Caco-2 (cell line): ENCODE data around the gene ILDR2. TPM values are rescaled to one million over a fixed set of nuclear protein-coding genes. Genes with fewer than 3 reads are reported as not detected.

Experiments
- BruUV-seq: library from RNA; stranded (reverse); fragments of 400-500 nt; replicated peaks from 2 replicates; lab custom pipeline; 2021; lab: Mats Ljungman, UMichigan
- CTCF ChIA-PET: fragments of 300-600 bp; sonication (Branson Sonifier 250); formaldehyde crosslinking; loops from one replicate; lab custom pipeline; 2022; ENCODE audit warnings: antibody characterized with exemption; lab: Charles Lee
- POLR2A ChIA-PET: fragments of 300-600 bp; sonication (Branson Sonifier 250); formaldehyde crosslinking; loops from one replicate; lab custom pipeline; 2022; ENCODE audit warnings: antibody characterized with exemption; lab: Charles Lee
- DNase-seq, 2 experiments: peaks; one replicate each; pipeline versions ENCODE4 v3.0.0 to v3.0.0-alpha.2; 2020 to 2022
- H3K27me3 ChIP-seq: replicated peaks from 2 replicates; pipeline ENCODE4 v1.6.0; 2011; ENCODE audit warnings: low read length; ENCODE audit not compliant: control insufficient read depth, insufficient read depth
- H3K36me3 ChIP-seq: 2 replicates; pipeline ENCODE4 v1.5.1; 2011; ENCODE audit warnings: low read length; ENCODE audit not compliant: control insufficient read depth, insufficient read depth
- H3K4me1 ChIP-seq: fragments of 250-450 bp; sonication (Bioruptor Pico); 2 replicates; pipeline ENCODE4 v1.5.1; 2020; ENCODE audit warnings: mild to moderate bottlenecking
- H3K4me3 ChIP-seq: 2 replicates; pipeline ENCODE4 v1.5.1; 2011; ENCODE audit warnings: low read depth, mild to moderate bottlenecking, control low read depth, low read length
- H3K9me3 ChIP-seq: fragments of 250-450 bp; sonication (Bioruptor Pico); 2 replicates; pipeline ENCODE4 v1.5.1; 2020; ENCODE audit warnings: mild to moderate bottlenecking, moderate library complexity
- H3K27ac Mint-ChIP-seq: one replicate; pipeline ENCODE4 v1.8.0; 2022; ENCODE audit warnings: mixed read lengths; ENCODE audit not compliant: unreplicated experiment
- H3K27me3 Mint-ChIP-seq: one replicate; pipeline ENCODE4 v1.8.0; 2022; ENCODE audit warnings: mixed read lengths; ENCODE audit not compliant: insufficient read depth, unreplicated experiment
- H3K36me3 Mint-ChIP-seq: one replicate; pipeline ENCODE4 v1.8.0; 2022; ENCODE audit warnings: mild to moderate bottlenecking, mixed read lengths; ENCODE audit not compliant: insufficient read depth, unreplicated experiment
- H3K4me1 Mint-ChIP-seq: one replicate; pipeline ENCODE4 v1.8.0; 2022; ENCODE audit warnings: low read depth, mixed read lengths; ENCODE audit not compliant: unreplicated experiment
- H3K4me3 Mint-ChIP-seq: one replicate; pipeline ENCODE4 v1.8.0; 2022; ENCODE audit warnings: mild to moderate bottlenecking, moderate library complexity, mixed read lengths; ENCODE audit not compliant: unreplicated experiment
- H3K9me3 Mint-ChIP-seq: one replicate; pipeline ENCODE4 v1.8.0; 2022; ENCODE audit warnings: mixed read lengths; ENCODE audit not compliant: unreplicated experiment
- CTCF ChIP-seq, 2 experiments: fragments of 200-600 bp in 1 of 2; IDR thresholded peaks; 1 replicate in 1 of 2; 2 replicates in 1 of 2; pipeline versions ENCODE4 v1.5.1 to v1.8.0; 2011 to 2022; ENCODE audit warnings: antibody characterized with exemption in 1 of 2, control low read depth in 1 of 2, inconsistent platforms in 1 of 2, low read depth in 1 of 2, low read length in 1 of 2, mild to moderate bottlenecking in 1 of 2, moderate library complexity in 1 of 2; ENCODE audit not compliant: insufficient read depth in 1 of 2, severe bottlenecking in 1 of 2, unreplicated experiment in 1 of 2
- intact Hi-C: fragments of 100-400 bp; cut with micrococcal nuclease; formaldehyde crosslinking; loops from one replicate; pipeline ENCODE4 v1.10.0; 2022; ENCODE audit not compliant: unreplicated experiment
- total RNA-seq: library from RNA; stranded (reverse); gene quantifications from 2 replicates; pipeline ENCODE4 v1.2.3, GENCODE V29; 2022

The ILDR2 gene
- total RNA-seq, 1 experiment from 2014 or later: 0.98 TPM

GRCh38 chr1:166859597-166859996, 115.7 kb downstream of the ILDR2 start:
- Mint-ChIP-seq H3K9me3 (no peaks in the 10 kb centered on the region), H3K4me3 (no peak overlapping the region), H3K36me3 (peaks cover 45% of the 10 kb centered on the region), H3K27me3 (no peaks in the 10 kb centered on the region), H3K4me1 (no peaks in the 10 kb centered on the region), H3K27ac (no peak overlapping the region)
- Histone ChIP-seq H3K9me3 (no peaks in the 10 kb centered on the region), H3K27me3 (no peaks in the 10 kb centered on the region), H3K4me1 (no peaks in the 10 kb centered on the region), H3K4me3 (no peak overlapping the region), H3K36me3 (no peaks in the 10 kb centered on the region; the same call in 1 of the 2 replicates)
- ChIA-PET CTCF (no interaction called here), POLR2A (no interaction called here)
- intact Hi-C loops: no loop called here
- BruUV-seq: no TSS peak
- no peak for TF ChIP-seq CTCF (IDR thresholded peaks at IDR 0.05; ENCODE audit: insufficient read depth in 1 of 2, low read depth in 1 of 2, low read length in 1 of 2, severe bottlenecking in 1 of 2, unreplicated experiment in 1 of 2)
- no peak for DNase-seq

- ChIA-PET POLR2A (no interaction called here), CTCF (no interaction called here)
- Mint-ChIP-seq H3K27ac (no peak overlapping the region), H3K9me3 (no peaks in the 10 kb centered on the region), H3K4me3 (no peak overlapping the region), H3K4me1 (no peaks in the 10 kb centered on the region), H3K36me3 (peaks cover 45% of the 10 kb centered on the region), H3K27me3 (no peaks in the 10 kb centered on the region)
- no peaks in the 10 kb centered on the region for H3K4me1 ChIP-seq
- no peaks in the 10 kb centered on the region for H3K27me3 ChIP-seq
- TF ChIP-seq CTCF (IDR thresholded peaks at IDR 0.05; ENCODE audit: insufficient read depth in 1 of 2, low read depth in 1 of 2, low read length in 1 of 2, severe bottlenecking in 1 of 2, unreplicated experiment in 1 of 2): no peak
- DNase-seq: no peak
- no TSS peak for BruUV-seq
- H3K36me3 ChIP-seq: no peaks in the 10 kb centered on the region; the same call in 1 of the 2 replicates
- intact Hi-C loops: no loop called here
- no peak overlapping the region for H3K4me3 ChIP-seq
- H3K9me3 ChIP-seq: no peaks in the 10 kb centered on the region
Observed at GRCh38 chr1:166858726-166859419, 116.5 kb downstream of the ILDR2 start.

Other genes with a start within 250 kb of the ILDR2 start
- 27.2 and 29.8 TPM in 2 replicates for gene POGK, start 136.1 kb downstream of the ILDR2 start, total RNA-seq
- 13.7 and 13.9 TPM in 2 replicates for gene TADA1, start 99.3 kb downstream of the ILDR2 start, total RNA-seq
- not detected in 2 replicates for gene MAEL, start 13.7 kb upstream of the ILDR2 start, total RNA-seq
- not detected in 2 replicates for gene GPA33, start 114.8 kb upstream of the ILDR2 start, total RNA-seq
- gene STYXL2, start 118.5 kb upstream of the ILDR2 start, total RNA-seq: not detected in 2 replicates
- 28.3 and 29.6 TPM in 2 replicates for gene POU2F1, start 245.3 kb upstream of the ILDR2 start, total RNA-seq